Spleen (tissue), 7 donors: ENCODE measurements around the gene IGSF9B.

Experiments used
- CTCF ChIP-seq, 11 experiments: fragments of 200-600 bp in 7 of 11; fragments of 450-650 bp in 4 of 11; sonication (generic) in 4 of 11; IDR thresholded peaks in 8 of 11; conservative IDR thresholded peaks in 3 of 11; 1 replicate in 7 of 11; 2 replicates in 4 of 11; pipeline versions ENCODE4 v1.4.0 to v1.8.0; 2016 to 2021; ENCODE audit warnings: antibody characterized with exemption in 11 of 11, inconsistent platforms in 4 of 11, mild to moderate bottlenecking in 1 of 11
- POLR2A ChIP-seq, 3 donors: fragments of 450-650 bp; IDR thresholded peaks; one replicate each; pipeline ENCODE4 v1.5.1; 2017; ENCODE audit warnings: antibody characterized with exemption in 3 of 3, mild to moderate bottlenecking in 1 of 3
- POLR2AphosphoS5 ChIP-seq, 3 donors: sonication (generic); formaldehyde crosslinking; IDR thresholded peaks; one replicate each; pipeline ENCODE4 v1.5.1; 2017; ENCODE audit warnings: antibody characterized with exemption in 3 of 3
- donor health status: DM: no; HTN: no; CAD: no; lungs with moderate emphysema.
- donor health status: DM: no; HTN: no; CAD: no.
- donor health status: DM: no; HTN: no; CAD: no.

- TF ChIP-seq POLR2AphosphoS5 (IDR thresholded peaks at IDR 0.05) (no peak), CTCF (IDR thresholded peaks at IDR 0.05 in 8 of 11, conservative IDR thresholded peaks at IDR 0.05 in 3 of 11) (no peak), POLR2A (IDR thresholded peaks at IDR 0.05) (no peak)
Measured at GRCh38 chr11:133948711-133949110, 8.1 kb downstream of the IGSF9B start.
